Stromal cell of bone marrow (primary cell): ENCODE data around the gene VSTM1.

Source experiments
- DNase-seq: peaks from one replicate; pipeline ENCODE4 v3.0.0-alpha.2; 2012; ENCODE audit warnings: low read depth

VSTM1 gene

DNA sequence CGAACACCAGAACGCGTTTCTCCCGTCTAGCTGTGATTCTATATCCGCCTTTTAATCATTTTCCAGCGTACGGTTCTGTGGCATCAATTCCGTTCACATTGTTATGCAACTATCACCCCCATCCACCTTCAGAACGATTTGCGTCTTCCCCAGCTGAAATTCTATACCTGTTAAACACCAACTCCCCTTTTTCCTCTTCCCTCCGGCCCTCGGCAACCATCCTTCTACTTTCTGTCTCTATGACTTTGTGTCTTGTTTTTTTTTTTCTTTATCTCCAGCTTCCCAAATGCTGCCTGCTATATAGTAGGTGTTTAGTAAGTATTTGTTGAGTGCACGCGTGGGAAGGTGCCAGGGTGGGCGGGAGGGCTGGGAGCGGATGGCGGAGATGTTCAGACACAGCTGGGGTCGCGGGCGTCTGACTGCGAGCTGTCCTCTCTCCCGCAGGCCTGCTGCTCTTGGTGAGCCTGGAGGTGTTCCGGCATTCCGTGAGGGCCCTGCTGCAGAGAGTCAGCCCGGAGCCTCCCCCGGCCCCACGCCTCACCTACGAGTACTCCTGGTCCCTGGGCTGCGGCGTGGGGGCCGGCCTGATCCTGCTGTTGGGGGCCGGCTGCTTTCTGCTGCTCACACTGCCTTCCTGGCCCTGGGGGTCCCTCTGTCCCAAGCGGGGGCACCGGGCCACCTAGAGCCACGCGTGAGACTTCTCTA, 52.0 kb downstream of the VSTM1 start:
- no peak for DNase-seq

DNA sequence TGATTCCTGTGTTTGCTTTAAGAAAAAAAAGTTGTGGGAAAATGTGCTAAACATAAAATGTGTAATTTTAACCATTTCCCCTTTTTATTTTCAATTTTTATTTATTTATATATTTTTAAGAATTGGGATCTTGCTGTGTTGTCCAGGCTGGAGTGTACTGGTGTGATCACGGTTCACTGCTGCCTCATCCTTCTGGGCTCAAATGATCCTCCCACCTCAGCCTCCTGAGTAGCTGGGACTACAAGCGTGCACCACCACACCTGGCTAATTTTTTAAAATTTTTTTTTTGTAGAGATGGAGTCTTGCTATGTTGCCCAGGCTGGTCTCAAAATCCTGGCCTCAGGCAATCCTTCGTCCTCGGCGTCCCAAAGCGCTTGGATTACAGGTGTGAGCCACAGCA, 53.2 kb downstream of the VSTM1 start:
- DNase-seq, result no peak

DNA sequence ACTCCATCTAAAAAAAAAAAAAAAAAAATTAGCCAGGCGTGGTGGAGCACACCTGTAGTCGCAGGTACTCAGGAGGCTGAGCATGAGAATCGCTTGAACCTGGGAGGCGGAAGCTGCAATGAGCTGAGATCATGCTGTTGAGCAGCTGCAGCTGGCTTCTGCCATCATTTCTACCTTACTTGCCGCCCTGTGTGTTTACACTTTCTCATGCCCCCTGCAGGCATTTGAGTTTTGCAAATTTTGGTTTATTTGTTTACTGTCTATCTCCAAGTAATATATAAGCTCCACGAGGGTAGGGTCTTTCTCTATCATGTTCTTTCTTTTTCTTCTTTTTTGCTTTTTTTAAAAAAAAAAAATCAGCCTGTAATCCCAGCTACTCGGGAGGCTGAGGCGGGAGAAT, 54.3 kb downstream of the VSTM1 start:
- no peak for DNase-seq

DNA sequence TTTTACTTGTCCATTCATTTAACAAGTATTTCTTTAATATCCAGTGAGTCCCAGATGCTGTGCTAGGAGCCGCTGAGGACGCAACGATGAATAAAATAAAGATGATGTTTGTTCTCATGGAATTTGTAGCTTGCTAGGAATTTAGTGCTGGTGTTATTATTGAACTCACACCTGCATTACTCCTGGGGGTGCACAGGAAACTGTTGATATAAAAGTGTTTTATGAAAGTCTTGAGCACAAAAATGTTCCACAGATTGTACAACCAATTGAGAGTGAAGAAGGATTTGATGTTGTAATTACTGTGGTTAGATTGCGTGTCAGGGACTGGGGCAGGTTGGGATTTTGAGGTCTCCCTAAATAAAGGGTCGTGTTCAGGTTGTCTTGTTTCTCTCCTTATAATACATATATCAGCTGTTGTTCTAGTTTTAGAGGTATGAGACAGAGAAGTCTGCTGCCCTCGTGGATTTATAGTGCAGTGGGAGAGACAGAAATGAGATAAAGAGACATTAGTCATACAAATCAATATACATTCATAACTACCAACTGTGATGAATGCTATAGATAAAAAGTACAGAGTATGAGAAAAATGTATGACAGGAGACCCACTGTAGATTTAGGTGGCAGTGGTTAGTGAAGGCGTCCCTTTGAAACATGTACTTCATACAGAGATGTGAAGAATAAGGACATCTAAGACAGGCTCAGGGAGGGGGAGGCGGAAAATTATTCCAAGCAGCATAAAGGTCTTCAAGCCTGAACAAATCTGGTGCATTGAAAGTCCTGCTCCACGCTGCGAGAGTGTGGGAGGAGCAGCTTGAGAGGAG, 61.0 kb downstream of the VSTM1 start:
- no peak for DNase-seq

DNA sequence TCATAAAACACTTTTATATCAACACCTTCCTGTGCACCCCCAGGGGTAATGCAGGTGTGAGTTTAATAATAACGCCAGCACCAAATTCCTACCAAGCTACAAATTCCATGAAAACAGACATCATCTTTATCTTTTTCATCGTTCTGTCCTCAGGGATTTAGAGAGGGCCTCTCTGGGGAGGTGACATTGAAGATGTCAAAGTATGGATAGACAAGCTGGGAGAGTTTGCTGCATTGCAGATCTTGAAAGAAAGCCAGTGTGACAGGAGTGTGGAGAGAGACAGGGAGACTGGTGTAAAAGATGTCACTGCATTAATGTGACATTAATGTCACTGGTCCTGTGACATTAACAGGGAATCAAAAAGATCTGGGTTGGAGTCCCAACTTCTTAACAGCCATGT, 62.2 kb downstream of the VSTM1 start:
- DNase-seq, result no peak

DNA sequence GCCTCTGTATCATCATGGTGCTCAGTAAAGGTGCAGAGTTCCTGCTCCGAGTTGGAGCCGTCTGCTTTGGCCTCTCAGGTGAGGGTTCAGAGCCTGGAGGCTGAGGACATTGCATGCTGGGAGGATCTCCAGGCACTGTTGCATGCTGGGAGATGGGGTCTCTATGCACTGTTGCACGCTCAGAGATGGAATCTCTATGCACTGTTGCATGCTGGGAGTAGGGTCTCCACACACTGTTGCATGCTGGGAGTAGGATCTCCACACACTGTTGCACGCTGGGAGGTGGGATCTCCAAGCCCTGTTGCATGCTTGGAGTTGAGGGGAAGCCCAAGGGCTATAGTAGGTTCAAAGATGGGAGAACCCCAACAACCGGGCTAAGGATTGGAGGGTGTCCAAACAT, 64.0 kb downstream of the VSTM1 start:
- DNase-seq, result no peak

DNA sequence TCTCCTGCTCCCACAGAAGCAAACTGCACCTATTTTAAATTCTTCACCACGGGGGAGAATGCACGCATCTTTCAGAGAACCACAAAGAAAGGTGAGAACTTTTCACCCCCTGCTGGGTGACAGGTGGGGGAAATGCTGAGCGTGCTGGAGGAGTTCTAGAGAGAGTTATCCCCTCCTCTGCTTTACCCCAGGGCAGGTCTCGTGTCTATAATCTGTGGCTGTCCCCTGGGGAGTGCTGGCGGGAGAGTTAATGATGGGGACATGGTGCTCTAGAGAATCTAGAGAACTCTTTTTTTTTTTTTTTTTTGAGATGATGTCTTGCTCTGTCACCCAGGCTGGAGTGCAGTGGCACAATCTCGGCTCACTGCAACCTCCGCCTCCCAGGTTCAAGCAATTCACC, 65.5 kb downstream of the VSTM1 start:
- DNase-seq, result no peak

DNA sequence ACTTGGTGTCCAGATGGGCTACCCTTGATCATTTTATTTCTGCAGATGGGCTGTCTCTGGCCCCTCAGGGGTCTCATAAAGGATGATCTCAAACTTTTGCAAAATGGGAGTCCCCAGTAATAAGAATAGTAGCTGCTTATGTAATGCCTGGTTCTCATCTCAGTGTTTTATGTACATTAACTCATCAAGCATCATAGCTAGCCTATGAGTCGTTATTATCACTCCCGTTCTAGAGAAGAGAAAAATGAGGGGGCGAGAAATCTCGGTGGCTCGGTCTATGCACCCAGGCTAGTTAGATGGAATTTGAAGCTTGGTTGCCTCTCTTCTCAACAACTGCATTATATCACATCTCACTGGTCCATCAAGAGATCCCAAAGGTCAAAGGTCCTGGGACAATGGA, 68.9 kb downstream of the VSTM1 start:
- DNase-seq, result no peak

DNA sequence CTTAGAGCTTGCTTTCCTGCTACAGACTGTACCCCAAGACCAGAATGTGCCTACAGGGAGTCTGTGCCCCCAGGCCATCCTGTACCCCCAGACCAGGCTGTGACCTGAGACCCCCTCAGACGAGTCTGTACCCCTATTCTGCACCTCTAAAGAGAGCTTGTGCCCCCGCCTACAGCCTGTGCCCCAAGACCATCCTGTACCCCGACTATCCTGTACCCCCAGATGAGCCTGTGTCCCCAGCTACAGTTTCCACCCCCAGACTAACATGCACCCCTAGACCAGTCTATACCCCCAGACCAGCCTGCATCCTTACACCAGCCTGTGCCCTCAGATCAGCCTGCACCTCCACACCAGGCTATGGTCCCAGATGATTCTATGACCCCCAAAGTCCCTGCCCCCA, 70.2 kb downstream of the VSTM1 start:
- no peak for DNase-seq

DNA sequence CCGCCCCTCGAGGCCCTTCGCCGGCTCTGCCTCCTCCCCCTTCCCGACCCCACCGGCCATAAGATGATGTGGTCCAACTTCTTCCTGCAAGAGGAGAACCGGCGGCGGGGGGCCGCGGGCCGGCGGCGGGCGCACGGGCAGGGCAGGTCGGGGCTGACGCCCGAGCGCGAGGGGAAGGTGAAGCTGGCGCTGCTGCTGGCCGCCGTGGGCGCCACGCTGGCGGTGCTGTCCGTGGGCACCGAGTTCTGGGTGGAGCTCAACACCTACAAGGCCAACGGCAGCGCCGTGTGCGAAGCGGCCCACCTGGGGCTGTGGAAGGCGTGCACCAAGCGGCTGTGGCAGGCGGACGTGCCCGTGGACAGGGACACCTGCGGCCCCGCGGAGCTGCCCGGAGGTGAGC, 70.9 kb downstream of the VSTM1 start:
- DNase-seq, result no peak

DNA sequence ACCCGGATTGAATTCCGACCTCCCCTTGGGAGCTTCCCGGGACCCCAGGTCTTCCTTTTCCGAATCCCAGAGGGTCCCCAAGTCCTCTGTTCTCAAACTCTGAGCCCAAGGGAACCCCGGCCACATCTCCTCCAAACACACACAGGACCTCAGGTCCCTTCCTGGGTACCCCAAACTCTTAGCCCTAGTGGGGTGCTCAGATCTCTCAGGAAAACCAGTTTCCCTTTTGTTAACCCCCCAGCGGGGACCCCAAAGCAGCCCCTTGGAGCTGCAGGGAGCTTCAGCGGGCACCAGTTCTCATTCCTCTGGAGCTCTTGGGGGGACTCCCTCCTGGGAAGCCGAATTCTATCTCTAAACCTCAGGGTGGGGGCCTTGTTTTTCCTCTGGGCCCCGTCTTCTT, 71.5 kb downstream of the VSTM1 start:
- no peak for DNase-seq

DNA sequence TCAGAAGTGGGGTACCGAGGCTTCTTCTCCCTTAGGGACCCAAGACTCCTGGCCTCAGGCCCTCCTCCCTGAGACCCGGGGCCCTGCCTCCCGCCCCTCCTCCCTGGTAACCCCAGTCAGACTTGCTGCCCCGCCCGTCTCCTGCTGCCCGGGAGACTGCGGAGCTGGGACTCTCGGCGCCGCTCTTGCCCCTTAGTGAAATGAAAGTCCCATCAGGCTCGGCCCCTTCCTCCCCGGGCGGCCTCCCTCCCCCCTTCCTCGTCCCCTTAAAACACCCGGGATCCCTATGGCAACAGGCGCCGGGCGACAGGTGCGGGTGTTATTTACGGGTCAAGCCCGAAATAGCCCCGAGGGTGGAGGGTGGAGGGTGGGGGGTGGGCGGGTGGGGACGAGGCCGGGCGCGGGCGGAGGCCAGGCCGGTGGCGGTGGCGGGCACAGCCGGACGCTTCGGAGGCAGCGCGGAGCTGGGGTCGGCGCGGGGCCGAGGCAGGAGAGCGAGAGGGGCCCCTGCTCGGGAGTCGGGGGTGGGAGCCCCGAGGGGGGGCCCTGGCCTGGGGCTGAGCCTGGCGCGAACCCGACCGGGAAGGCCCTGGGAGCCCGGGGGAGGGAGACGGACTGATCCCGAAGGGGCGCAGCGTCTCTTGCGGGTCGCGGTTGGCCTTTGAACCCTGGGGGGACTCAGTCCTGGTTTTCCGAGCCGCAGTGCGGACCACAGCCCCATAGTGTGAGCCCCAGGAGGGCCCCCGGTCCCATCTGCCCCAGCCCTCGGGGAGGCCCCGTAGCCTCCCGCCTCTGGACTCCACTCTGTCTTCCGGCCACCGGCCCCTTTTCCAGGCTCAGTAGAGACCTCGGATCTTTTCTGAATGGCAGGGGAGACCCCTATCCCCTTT, 72.2 kb downstream of the VSTM1 start, which contains the start of gene CACNG6:
Gene CACNG6 (plus strand): TSS at position 414 of the 890 bp plus-strand sequence. CDS start 1,241 bp downstream, outside the sequence.
- no peak for DNase-seq
